ENCODE results near the gene CAMK4. TPM values are rescaled to one million over a fixed set of nuclear protein-coding genes. Genes with fewer than 3 reads are reported as not detected.

The CAMK4 gene
- polyA plus RNA-seq, 3 donors, result 4.1 to 6.8 (median 5.9) TPM

- DNase-seq (ENCODE audit: extremely low read depth in 1 of 11, low read depth in 9 of 11, low spot score in 4 of 11), result no peak
These were observed 270.3 kb downstream of the CAMK4 start for GRCh38 chr5:111494355-111494999.

- DNase-seq (ENCODE audit: extremely low read depth in 1 of 11, low read depth in 9 of 11, low spot score in 4 of 11), result no peak
These were observed 271.0 kb downstream of the CAMK4 start for GRCh38 chr5:111495159-111495558.

GRCh38 chr5:111498346-111498745, 274.2 kb downstream of the CAMK4 start:
- no peak for DNase-seq (ENCODE audit: extremely low read depth in 1 of 11, low read depth in 9 of 11, low spot score in 4 of 11)

- no peak for DNase-seq (ENCODE audit: extremely low read depth in 1 of 11, low read depth in 9 of 11, low spot score in 4 of 11)
These were observed 278.8 kb downstream of the CAMK4 start for GRCh38 chr5:111502956-111503355.

- DNase-seq (ENCODE audit: extremely low read depth in 1 of 11, low read depth in 9 of 11, low spot score in 4 of 11), result peak in 4 of 11 donors; percentile 12 to 30 (median 14)
These were observed 280.9 kb downstream of the CAMK4 start for GRCh38 chr5:111505096-111505495.

- no peak for DNase-seq (ENCODE audit: extremely low read depth in 1 of 11, low read depth in 9 of 11, low spot score in 4 of 11)
These were observed 283.1 kb downstream of the CAMK4 start for GRCh38 chr5:111507276-111507675.

GRCh38 chr5:111509119-111509518, 284.9 kb downstream of the CAMK4 start:
- DNase-seq (ENCODE audit: extremely low read depth in 1 of 11, low read depth in 9 of 11, low spot score in 4 of 11), result no peak

- DNase-seq (ENCODE audit: extremely low read depth in 1 of 11, low read depth in 9 of 11, low spot score in 4 of 11), result no peak
These were observed 287.1 kb downstream of the CAMK4 start for GRCh38 chr5:111511174-111511830.

GRCh38 chr5:111511831-111512374, 287.7 kb downstream of the CAMK4 start:
- DNase-seq (ENCODE audit: extremely low read depth in 1 of 11, low read depth in 9 of 11, low spot score in 4 of 11), result peak in 7 of 11 donors; percentile 28 to 45 (median 35)

GRCh38 chr5:111512375-111513130, 288.4 kb downstream of the CAMK4 start, which contains the start of gene STARD4:
Gene STARD4 (minus strand): TSS chr5:111512535. CDS start chr5:111507433, 5,102 bp downstream.
- peak; percentile 79 to 94 (median 87) for DNase-seq (ENCODE audit: extremely low read depth in 1 of 11, low read depth in 9 of 11, low spot score in 4 of 11)

- peak in 2 of 11 donors; percentile 5 to 11 for DNase-seq (ENCODE audit: extremely low read depth in 1 of 11, low read depth in 9 of 11, low spot score in 4 of 11)
These were observed 288.9 kb downstream of the CAMK4 start for GRCh38 chr5:111513131-111513520.

GRCh38 chr5:111514087-111514486, 289.9 kb downstream of the CAMK4 start:
- no peak for DNase-seq (ENCODE audit: extremely low read depth in 1 of 11, low read depth in 9 of 11, low spot score in 4 of 11)

- no peak for DNase-seq (ENCODE audit: extremely low read depth in 1 of 11, low read depth in 9 of 11, low spot score in 4 of 11)
These were observed 293.8 kb downstream of the CAMK4 start for GRCh38 chr5:111517853-111518501.

GRCh38 chr5:111518777-111519176, 294.6 kb downstream of the CAMK4 start:
- DNase-seq (ENCODE audit: extremely low read depth in 1 of 11, low read depth in 9 of 11, low spot score in 4 of 11), result no peak

- no peak for DNase-seq (ENCODE audit: extremely low read depth in 1 of 11, low read depth in 9 of 11, low spot score in 4 of 11)
These were observed 296.7 kb downstream of the CAMK4 start for GRCh38 chr5:111520908-111521307.

GRCh38 chr5:111528056-111528455, 303.9 kb downstream of the CAMK4 start:
- no peak for DNase-seq (ENCODE audit: extremely low read depth in 1 of 11, low read depth in 9 of 11, low spot score in 4 of 11)

GRCh38 chr5:111530298-111530740, 306.1 kb downstream of the CAMK4 start:
- no peak for DNase-seq (ENCODE audit: extremely low read depth in 1 of 11, low read depth in 9 of 11, low spot score in 4 of 11)

GRCh38 chr5:111532886-111533582, 308.9 kb downstream of the CAMK4 start:
- no peak for DNase-seq (ENCODE audit: extremely low read depth in 1 of 11, low read depth in 9 of 11, low spot score in 4 of 11)

Measured in renal cortex interstitium (tissue), 11 donors.